ENCODE results near the gene PPP4R2. TPM values are rescaled to one million over a fixed set of nuclear protein-coding genes. Genes with fewer than 3 reads are reported as not detected.

PPP4R2 gene
- total RNA-seq, 1 donor from 2014 or later, result 143 TPM

- DNase-seq (ENCODE audit: low spot score), result no peak
These were observed 110.6 kb downstream of the PPP4R2 start for GRCh38 chr3:73107215-73107614.

GRCh38 chr3:73107676-73108187 is 111.1 kb downstream of the PPP4R2 start:
- Mint-ChIP-seq H3K27ac (no peak overlapping the region), H3K36me3 (no peaks in the 10 kb centered on the region), H3K9me3 (no peaks in the 10 kb centered on the region), H3K27me3 (ENCODE audit: insufficient read depth, low read depth) (peaks cover 8% of the 10 kb centered on the region), H3K4me3 (no peak overlapping the region), H3K4me1 (no peaks in the 10 kb centered on the region)
- Histone ChIP-seq H3F3A (ENCODE audit: low read depth) (no peaks in the 10 kb centered on the region), H2AFZ (replicated peaks) (no peak overlapping the region), H3K4me3 (no peak overlapping the region), H3K9me3 (ENCODE audit: low read depth) (no peaks in the 10 kb centered on the region), H3K27me3 (no peaks in the 10 kb centered on the region), H4K20me1 (ENCODE audit: low read depth) (no peaks in the 10 kb centered on the region), H3K4me2 (no peak overlapping the region), H3K27ac (no peak overlapping the region), H3K79me2 (ENCODE audit: low read depth) (no peaks in the 10 kb centered on the region), H3K36me3 (no peaks in the 10 kb centered on the region), H3K4me1 (no peaks in the 10 kb centered on the region), H3K9ac (no peak overlapping the region)
- TF ChIP-seq CTCF (IDR thresholded peaks at IDR 0.05), result no peak
- TF ChIP-seq EZH2phosphoT487 (IDR thresholded peaks at IDR 0.05), result no peak
- no peak for TF ChIP-seq EZH2 (IDR thresholded peaks at IDR 0.05)
- DNase-seq (ENCODE audit: low spot score), result no peak

More at GRCh38 chr3:73107215-73107614, 110.6 kb downstream of the PPP4R2 start:
- Histone ChIP-seq H3K27ac (no peak overlapping the region), H3K9me3 (ENCODE audit: low read depth) (no peaks in the 10 kb centered on the region), H3K4me1 (no peaks in the 10 kb centered on the region), H3K9ac (no peak overlapping the region), H3K4me2 (no peak overlapping the region), H4K20me1 (ENCODE audit: low read depth) (no peaks in the 10 kb centered on the region), H3K36me3 (no peaks in the 10 kb centered on the region), H3K79me2 (ENCODE audit: low read depth) (no peaks in the 10 kb centered on the region), H2AFZ (replicated peaks) (no peak overlapping the region), H3F3A (ENCODE audit: low read depth) (no peaks in the 10 kb centered on the region), H3K27me3 (no peaks in the 10 kb centered on the region), H3K4me3 (no peak overlapping the region)
- Mint-ChIP-seq H3K9me3 (no peaks in the 10 kb centered on the region), H3K27ac (no peak overlapping the region), H3K36me3 (no peaks in the 10 kb centered on the region), H3K4me3 (no peak overlapping the region), H3K4me1 (no peaks in the 10 kb centered on the region), H3K27me3 (ENCODE audit: insufficient read depth, low read depth) (peaks cover 8% of the 10 kb centered on the region)
- TF ChIP-seq EZH2phosphoT487 (IDR thresholded peaks at IDR 0.05) (no peak), EZH2 (IDR thresholded peaks at IDR 0.05) (no peak), CTCF (IDR thresholded peaks at IDR 0.05) (no peak)

DNA sequence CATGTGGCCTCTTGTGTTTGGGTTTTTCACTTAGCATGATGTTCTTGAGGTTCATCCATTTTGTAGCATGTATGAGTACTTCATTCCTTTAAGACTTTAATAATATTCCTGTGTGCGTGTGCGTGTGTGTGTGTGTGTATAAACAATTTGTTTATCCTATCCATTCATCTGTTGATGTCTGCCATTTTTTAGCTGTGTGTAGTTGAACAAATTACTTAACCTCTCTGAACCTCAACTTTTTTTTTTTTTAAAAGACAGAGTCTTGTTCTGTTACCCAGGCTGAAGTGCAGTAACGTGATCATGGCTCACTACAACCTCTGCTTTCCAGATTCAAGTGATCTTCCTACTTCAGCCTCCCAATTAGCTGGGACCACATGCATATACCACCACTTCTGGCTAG is 112.1 kb downstream of the PPP4R2 start:
- no peaks in the 10 kb centered on the region for H3K27me3 ChIP-seq
- H3K4me3 ChIP-seq, result no peak overlapping the region
- H3K36me3 ChIP-seq, result no peaks in the 10 kb centered on the region
- no peaks in the 10 kb centered on the region for H3K9me3 ChIP-seq (ENCODE audit: low read depth)
- Mint-ChIP-seq H3K27ac (no peak overlapping the region), H3K36me3 (no peaks in the 10 kb centered on the region), H3K4me3 (no peak overlapping the region), H3K4me1 (no peaks in the 10 kb centered on the region), H3K9me3 (no peaks in the 10 kb centered on the region), H3K27me3 (ENCODE audit: insufficient read depth, low read depth) (peaks cover 11% of the 10 kb centered on the region)
- H3K9ac ChIP-seq, result no peak overlapping the region
- TF ChIP-seq EZH2phosphoT487 (IDR thresholded peaks at IDR 0.05) (no peak), EZH2 (IDR thresholded peaks at IDR 0.05) (no peak), CTCF (IDR thresholded peaks at IDR 0.05) (no peak)
- no peak overlapping the region for H3K27ac ChIP-seq
- no peaks in the 10 kb centered on the region for H4K20me1 ChIP-seq (ENCODE audit: low read depth)
- H3F3A ChIP-seq (ENCODE audit: low read depth), result no peaks in the 10 kb centered on the region
- no peaks in the 10 kb centered on the region for H3K4me1 ChIP-seq
- DNase-seq (ENCODE audit: low spot score), result no peak
- no peaks in the 10 kb centered on the region for H3K79me2 ChIP-seq (ENCODE audit: low read depth)
- H3K4me2 ChIP-seq, result no peak overlapping the region
- H2AFZ ChIP-seq (replicated peaks), result no peak overlapping the region
